ENCODE data around the gene SPTSSA.
"Not testable (repeated sequence)": the region's sequence is repeated elsewhere in the genome, so short reads cannot be mapped to it uniquely, and the experiment has no call there.

SPTSSA gene

GRCh38 chr14:34462132-34462893 is at the start of gene SPTSSA:
TSS of gene SPTSSA (minus strand) at chr14:34462240. CDS start at chr14:34462207, 33 bp downstream.
- DNase-seq (ENCODE audit: low read depth): peak; percentile 79

- no peak for DNase-seq (ENCODE audit: low read depth)
Measured at GRCh38 chr14:34507884-34508283, 45.8 kb upstream of the SPTSSA start.

GRCh38 chr14:34507459-34507858 is 45.4 kb upstream of the SPTSSA start:
- DNase-seq (ENCODE audit: low read depth): no peak

- DNase-seq (ENCODE audit: low read depth): not testable (repeated sequence)
Measured at GRCh38 chr14:34505124-34505491, 43.1 kb upstream of the SPTSSA start.

GRCh38 chr14:34504027-34504426 is 42.0 kb upstream of the SPTSSA start:
- DNase-seq (ENCODE audit: low read depth): not testable (repeated sequence)

- DNase-seq (ENCODE audit: low read depth): no peak
Measured at GRCh38 chr14:34502545-34503225, 40.6 kb upstream of the SPTSSA start.

GRCh38 chr14:34502001-34502400 is 40.0 kb upstream of the SPTSSA start:
- no peak for DNase-seq (ENCODE audit: low read depth)

GRCh38 chr14:34501004-34501580 is 39.1 kb upstream of the SPTSSA start:
- DNase-seq (ENCODE audit: low read depth): no peak

- DNase-seq (ENCODE audit: low read depth): no peak
Measured at GRCh38 chr14:34498684-34499412, 36.8 kb upstream of the SPTSSA start.

- no peak for DNase-seq (ENCODE audit: low read depth)
Measured at GRCh38 chr14:34496679-34497513, 34.9 kb upstream of the SPTSSA start.

- no peak for DNase-seq (ENCODE audit: low read depth)
Measured at GRCh38 chr14:34496007-34496678, 34.1 kb upstream of the SPTSSA start.

GRCh38 chr14:34489324-34489723 is 27.3 kb upstream of the SPTSSA start:
- DNase-seq (ENCODE audit: low read depth): no peak

GRCh38 chr14:34488528-34488927 is 26.5 kb upstream of the SPTSSA start:
- DNase-seq (ENCODE audit: low read depth): no peak

GRCh38 chr14:34484726-34485125 is 22.7 kb upstream of the SPTSSA start:
- no peak for DNase-seq (ENCODE audit: low read depth)

GRCh38 chr14:34482463-34482862 is 20.4 kb upstream of the SPTSSA start:
- no peak for DNase-seq (ENCODE audit: low read depth)

GRCh38 chr14:34479694-34480093 is 17.7 kb upstream of the SPTSSA start:
- no peak for DNase-seq (ENCODE audit: low read depth)

GRCh38 chr14:34478261-34478660 is 16.2 kb upstream of the SPTSSA start:
- no peak for DNase-seq (ENCODE audit: low read depth)

- DNase-seq (ENCODE audit: low read depth): not testable (repeated sequence)
Measured at GRCh38 chr14:34476036-34476435, 14.0 kb upstream of the SPTSSA start.

- no peak for DNase-seq (ENCODE audit: low read depth)
Measured at GRCh38 chr14:34475163-34475562, 13.1 kb upstream of the SPTSSA start.

GRCh38 chr14:34474187-34474679 is 12.2 kb upstream of the SPTSSA start:
- no peak for DNase-seq (ENCODE audit: low read depth)
